ENCODE data around the gene NIPAL3.
"Not testable (repeated sequence)": the region's sequence is repeated elsewhere in the genome, so short reads cannot be mapped to it uniquely, and the experiment has no call there.

NIPAL3 gene

DNA sequence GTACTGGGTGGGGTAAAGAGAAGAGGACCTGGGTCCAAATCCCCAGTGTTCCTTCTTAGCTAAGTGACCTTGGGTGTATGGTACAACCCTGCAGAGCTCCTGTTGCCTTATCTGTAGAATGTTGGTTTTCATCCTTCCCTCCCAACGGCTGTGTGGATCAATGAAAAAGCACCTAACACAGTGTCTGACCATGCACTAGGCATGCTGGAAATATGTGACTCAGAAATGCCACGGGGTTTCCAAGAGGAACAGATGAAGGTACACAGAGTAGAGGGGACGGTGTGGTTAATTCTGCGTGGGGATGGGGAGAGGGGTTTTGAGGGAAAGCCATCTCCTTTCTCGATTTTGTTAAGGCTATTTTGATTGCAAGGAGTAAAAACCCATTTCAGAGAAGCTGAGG lies 8.6 kb downstream of the NIPAL3 start:
- DNase-seq (ENCODE audit: low read depth) = no peak

DNA sequence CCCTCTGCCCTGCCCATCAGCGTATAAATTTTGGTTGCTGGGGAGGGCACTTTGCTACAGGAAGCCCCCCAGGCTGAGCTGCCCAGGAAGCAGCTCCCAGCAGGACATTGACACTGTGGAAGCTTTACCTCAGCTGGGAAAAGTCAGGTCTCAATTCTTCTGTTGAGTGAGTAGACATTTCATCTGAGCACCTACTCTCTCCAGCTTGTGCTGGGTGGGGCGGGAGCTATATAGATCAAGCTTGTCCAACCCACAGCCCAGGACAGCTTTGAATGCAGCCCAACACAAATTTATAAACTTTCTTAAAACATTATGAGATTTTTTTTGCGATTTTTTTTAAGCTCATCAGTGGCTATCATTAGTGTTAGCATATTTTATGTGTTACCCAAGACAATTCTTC lies 9.4 kb downstream of the NIPAL3 start:
- no peak for DNase-seq (ENCODE audit: low read depth)

DNA sequence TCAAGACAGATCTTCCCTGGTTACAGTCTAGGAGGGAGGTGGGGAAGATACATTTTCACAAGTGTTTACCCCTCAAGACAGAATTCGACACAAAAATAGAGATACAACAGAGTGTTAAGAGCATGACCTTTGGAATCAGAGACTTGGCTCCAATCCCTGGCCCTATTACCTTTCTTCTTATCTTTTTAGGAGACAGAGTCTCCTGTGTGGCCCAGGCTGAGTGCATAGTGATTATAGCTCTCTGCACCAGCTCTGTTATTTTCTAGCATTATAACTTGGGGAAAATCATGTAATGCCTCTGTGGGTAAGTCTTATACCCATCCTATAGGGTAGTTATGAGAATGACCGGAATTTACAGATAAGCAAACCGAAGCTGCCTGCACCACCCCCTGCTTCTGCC lies 9.8 kb downstream of the NIPAL3 start:
- no peak for DNase-seq (ENCODE audit: low read depth)

DNA sequence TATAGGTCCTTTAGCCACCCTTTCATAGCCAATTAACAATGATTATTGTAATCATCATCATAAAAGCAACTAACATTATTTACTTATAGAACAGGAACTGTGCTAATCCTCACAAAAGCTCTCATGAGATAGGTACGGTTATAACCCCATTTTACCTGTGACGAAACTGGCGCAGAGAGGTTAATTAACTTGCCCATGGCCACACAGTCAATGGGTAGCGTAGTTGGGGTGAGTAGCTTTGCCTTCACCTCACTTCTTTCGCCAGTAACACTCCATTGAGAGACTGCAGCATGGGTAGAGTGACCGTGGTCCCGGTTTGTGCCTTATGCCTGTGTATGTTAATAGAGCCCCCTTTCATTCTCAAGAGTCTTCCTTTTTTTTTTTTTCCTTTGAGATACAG lies 10.3 kb downstream of the NIPAL3 start:
- no peak for DNase-seq (ENCODE audit: low read depth)

DNA sequence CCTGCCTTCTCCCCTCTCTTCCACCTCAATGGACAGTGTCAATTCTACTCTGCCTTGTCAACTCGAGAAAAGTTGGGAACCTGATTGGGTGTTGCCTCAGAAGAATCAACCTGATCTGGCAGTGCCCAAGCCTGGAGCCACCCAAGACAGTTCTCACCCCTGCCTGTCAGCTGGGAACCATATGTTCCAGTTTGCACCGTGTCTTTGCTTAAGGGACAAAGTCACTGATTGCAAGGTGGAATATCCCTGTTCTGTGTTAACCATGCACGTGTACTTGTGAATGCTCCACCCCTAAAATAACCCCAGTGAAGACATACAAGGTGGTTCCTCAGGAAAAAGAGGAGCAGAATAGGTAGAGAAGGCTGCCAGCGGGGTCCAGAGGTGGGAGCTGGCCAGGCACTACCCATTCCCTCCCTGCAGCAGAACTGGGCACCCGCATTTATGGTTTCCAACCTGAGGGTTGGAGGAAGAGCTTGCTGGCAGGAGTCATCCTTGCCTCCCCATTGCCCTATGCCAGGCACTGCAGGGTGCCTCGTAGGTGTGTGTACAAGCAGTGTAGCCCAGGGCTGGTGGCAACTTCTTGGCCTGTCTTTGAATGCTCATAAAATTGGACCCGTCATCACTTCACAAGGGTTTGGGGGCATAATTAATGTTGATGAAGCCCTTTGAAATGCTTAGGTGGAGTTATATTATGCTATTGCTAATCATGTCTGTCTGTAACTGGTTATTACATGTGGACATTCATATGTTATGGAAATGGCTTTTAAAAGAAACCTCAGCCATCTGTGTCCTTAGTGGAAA lies 11.3 kb downstream of the NIPAL3 start:
- no peak for DNase-seq (ENCODE audit: low read depth)

DNA sequence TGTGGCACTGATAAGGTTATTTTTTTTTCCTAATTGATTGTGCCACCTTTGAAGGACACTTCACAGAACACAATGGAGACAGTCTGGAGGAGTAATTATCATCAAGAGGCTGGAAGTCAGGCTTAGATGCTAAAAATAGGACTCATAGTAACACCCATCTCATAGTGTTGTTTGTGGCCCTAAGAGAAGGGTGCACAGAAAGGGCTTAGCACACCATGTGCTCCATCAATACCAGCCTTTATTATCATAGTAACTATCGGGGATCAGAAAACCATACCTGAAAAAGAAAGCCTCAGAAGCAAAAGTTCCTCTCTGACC lies 11.9 kb downstream of the NIPAL3 start:
- no peak for DNase-seq (ENCODE audit: low read depth)

DNA sequence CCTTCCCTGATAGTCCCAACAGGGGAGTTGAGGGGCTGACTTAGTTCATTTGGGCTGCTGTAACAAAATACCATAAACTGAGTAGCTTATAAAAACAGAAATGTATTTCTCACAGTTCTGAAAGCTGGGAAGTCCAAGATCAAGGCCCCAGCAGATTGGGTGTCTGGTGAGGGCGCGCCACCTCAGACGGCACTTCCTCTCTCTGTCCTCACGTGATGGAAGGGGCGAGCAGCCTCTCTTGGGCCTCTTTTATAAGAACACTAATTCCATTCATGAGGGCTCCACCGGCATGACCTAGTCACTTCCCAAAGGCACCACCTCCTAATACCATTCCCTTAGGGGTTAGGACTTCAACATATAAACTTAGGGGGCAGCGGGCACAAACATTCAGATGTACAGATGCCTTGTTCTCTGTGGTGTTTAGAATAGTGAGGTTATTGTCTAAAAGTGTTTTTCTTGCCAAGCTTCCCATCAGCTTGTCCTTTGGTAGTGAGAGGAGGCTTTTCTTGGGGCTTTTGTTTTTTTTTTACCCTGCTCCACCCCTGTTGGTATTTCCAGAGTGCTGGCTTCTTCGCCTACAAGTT lies 20.3 kb downstream of the NIPAL3 start:
- no peak for DNase-seq (ENCODE audit: low read depth)

DNA sequence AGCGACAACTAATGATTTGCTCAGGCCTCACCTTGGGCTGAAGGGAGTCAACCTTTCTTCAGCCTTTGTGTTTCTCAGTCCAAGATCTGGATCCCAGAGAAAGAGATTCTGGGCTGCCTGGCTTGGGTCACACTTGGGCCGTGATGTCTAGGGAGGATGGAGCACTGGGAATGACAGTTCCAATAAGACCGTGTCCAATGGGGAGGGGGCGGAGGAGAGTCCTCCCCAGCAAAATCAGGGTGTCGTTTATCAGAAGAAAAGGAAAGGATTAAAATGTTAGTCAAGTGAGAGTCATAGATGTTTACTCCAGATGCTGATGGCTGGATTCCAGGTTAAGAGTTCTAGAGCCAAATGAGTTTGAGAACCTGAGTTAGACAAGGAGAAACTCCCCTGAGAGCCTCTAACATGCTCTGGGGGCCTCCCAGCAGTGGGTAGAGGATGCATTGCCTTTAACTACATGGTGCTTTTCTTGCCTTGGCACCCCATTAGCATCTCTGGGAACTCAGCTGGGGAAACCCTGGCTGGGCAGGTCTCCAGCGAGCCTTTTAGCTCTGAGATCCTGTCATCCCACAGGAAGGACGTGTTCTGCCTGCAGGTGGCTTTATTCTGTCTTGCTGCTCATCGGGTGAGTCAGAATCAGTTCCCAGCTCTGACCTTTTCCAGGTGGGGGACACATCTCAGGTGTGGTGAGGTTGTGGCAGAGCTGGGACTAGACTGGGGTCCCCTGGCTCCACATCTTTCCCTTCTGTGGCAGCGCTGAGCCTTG lies 22.2 kb downstream of the NIPAL3 start:
- DNase-seq (ENCODE audit: low read depth) = no peak

DNA sequence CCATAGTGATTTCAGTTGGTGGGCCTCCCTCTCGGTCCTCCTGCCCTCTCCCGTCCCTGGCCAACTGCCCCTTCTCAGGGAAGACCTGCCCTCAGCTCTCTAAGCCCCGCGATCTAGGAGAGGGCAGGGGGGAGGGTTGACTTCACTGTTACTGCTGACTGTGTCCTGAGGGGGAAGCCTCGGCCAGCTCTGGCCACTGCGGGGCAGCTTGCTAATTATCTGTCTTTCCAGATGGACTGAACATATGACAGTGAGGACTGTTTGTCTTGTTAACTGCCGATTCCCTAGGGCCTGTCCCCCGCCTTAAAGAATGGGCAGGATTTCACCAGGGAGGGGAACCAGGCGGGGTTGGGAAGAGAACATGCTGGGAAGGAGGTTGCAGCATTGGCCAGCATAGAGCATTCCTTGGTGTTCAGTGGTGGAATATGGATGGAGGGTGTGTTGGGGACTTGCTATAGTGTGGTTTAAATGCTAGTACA lies 22.9 kb downstream of the NIPAL3 start:
- DNase-seq (ENCODE audit: low read depth) = no peak

DNA sequence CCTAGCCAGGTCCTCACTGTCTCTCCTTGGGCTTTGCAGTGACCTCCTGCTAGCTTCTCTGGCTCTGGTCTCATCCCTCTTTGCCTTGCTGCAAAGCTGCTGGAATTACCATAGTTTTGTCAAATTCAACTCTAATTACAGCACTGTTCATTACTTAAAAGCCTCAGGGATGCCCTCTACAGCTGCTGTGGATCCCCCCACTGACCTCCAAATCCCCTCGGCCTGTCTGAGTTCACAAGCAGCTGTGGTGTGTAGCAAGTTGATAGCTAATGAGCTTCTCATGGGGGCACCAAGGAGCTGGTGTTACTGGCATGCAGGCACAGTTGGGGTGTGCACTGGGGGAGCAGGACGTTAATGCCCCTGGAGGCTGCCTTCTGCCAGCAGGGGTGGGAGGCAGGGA lies 24.8 kb downstream of the NIPAL3 start:
- DNase-seq (ENCODE audit: low read depth) = no peak

DNA sequence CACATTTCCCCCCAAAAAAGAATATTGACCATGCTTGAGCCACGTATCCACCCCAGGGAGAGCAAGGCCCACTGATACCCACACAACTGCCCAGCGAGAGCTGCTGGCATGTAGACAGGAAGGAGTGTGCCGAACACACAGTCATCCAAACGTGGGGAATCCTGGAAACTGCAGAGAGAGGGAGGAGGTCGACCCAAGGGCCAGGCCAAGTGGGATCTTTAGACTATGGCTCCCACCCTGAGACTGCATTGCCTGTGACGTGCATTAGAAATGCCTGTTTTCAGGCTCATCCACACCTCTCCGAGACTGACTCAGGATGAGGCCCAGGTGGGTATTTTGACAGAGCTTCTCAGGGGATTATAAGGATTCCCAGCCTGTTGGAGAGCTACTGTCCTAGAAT lies 25.9 kb downstream of the NIPAL3 start:
- DNase-seq (ENCODE audit: low read depth) = no peak

DNA sequence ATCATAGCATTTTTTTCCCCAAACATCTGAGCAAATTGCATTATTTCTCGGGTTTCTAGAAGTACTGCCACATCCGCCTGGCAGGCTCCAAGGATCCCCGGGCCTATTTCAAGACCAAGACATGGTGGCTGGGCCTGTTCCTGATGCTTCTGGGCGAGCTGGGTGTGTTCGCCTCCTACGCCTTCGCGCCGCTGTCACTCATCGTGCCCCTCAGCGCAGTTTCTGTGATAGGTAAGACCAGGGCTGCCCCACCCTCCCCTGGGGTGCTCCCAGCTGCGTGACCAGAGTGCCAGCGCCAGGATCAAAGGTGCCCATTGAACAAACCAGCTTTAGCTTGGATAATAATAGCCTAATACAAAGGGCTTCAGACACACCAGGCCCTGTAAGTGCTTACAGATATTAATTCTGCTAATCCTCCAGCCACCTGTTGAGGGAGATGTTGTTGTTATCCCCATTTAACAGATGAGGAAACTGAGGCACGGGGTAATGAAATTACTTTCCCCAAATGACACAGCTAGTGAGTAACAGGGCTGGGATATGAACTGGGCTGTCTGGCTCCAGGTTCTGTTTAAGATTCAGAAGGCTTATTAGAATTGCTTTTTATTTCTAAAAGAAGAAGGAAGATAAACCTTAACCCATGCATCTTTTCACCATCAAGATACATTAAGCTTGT lies 26.5 kb downstream of the NIPAL3 start:
- no peak for DNase-seq (ENCODE audit: low read depth)

DNA sequence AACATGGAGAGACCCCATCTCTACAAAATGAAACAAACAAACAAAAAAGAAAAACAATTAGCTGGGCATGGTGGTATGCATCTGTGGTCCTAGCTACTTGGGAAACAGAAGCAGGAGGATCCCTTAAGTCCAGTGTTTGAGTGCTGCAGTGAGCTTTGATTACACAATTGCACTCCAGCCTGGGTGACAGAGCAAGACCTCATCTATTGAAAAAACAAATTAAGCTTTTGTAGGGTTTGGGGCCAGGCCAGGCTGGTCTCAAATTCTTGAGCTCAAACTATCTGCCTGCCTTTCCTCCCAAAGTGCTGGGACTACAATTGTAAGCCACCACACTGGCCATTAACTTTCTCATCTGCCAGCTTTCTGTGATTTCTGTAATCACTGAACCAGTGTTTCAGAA lies 27.2 kb downstream of the NIPAL3 start:
- DNase-seq (ENCODE audit: low read depth) = no peak

DNA sequence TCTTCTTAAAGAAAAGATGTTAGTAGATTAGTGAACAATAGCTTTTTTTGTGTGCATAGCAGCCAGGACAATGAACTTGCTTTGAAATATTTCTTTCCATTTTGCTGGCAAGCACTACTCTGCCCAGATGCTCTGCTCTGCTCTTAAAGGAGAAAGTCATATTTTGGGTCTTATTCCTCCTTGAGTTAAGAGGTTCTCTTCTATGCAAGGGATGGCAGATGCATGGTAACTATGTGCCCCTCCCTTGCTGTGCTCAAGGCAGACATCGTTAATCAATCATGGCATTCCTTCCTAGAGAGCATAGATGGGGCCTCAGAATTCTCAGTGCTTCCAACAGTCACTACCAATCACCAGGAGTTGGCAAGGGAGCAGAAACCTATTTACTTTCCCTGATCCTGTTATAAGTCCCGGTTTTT lies 27.6 kb downstream of the NIPAL3 start:
- no peak for DNase-seq (ENCODE audit: low read depth)

DNA sequence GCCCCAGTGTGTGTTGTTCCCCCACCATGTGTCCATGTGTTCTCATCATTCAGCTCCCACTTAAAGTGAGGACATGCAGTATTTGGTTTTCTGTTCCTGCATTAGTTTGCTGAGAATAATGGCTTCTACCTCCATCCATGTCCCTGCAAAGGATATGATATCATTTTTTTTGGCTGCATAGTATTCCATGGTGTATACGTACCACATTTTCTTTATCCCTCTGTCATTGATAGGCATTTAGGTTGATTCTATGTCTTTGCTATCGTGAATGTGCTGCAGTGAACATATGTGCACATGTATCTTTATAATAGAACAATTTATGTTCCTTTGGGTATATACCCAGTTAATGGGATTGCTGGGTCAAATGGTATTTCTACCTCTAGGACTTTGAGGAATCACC lies 30.8 kb downstream of the NIPAL3 start:
- DNase-seq (ENCODE audit: low read depth) = not testable (repeated sequence)

DNA sequence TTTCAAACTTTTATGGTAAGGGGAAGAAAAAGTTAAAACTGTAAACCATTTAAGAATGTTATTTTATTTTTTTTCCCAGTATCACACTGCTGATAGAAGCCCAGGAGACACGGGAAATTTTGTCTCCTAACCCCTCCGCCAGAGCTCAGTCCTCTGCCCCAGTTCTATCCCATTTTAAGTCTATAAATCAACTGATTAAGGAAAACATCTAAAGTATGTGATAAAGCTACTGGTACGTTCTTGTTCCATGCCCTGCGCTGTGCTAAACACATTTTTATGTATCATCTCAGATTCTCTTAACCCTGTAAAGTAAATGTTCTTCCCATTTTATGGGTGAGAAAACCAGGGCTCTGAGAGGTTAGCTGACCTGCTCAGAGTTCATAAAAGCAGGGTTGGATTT lies 34.7 kb downstream of the NIPAL3 start:
- no peak for DNase-seq (ENCODE audit: low read depth)

DNA sequence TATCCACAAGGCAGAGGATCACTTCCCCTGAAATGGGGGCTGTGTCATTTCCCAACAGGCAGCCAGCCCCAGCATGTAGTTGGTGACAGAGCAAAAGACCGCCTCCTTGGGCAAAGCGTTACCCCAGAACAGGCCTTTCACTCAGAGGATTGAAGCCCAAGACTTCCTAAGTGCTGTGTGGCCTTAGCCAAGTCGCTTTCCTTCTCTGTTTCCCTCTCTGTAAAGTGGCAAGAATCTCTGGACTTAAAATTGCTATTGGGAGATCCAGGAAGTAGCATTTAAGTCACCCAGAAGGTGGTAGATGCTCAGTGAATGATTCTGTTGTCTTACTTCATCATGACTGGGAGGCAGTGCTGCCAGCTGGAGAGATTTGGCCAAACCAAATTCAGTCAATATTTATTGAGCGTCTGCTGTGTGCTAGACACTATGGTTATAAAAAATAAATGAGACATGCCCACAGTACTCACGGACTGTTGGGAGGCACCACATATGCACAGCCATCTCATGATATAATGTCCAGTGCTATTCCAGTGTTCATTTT lies 35.3 kb downstream of the NIPAL3 start:
- DNase-seq (ENCODE audit: low read depth) = no peak

DNA sequence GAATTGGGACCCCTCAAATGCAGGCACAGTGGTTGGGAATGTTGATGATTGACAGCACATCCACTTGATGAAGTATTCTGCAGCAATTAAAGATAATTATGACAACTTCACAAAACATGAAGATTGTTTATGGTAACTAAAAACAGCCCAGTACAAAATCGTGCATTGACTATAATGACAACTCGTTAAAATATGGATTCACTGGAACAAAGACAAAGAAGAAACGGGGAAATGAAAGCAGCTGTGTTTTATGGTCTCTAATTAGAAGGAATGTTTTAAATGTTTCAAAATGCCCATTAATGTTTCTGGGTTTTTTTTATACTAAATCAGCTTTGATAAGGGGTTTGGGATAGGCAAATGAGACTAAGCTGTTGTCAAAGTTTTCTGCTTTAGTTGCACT lies 36.1 kb downstream of the NIPAL3 start:
- no peak for DNase-seq (ENCODE audit: low read depth)

DNA sequence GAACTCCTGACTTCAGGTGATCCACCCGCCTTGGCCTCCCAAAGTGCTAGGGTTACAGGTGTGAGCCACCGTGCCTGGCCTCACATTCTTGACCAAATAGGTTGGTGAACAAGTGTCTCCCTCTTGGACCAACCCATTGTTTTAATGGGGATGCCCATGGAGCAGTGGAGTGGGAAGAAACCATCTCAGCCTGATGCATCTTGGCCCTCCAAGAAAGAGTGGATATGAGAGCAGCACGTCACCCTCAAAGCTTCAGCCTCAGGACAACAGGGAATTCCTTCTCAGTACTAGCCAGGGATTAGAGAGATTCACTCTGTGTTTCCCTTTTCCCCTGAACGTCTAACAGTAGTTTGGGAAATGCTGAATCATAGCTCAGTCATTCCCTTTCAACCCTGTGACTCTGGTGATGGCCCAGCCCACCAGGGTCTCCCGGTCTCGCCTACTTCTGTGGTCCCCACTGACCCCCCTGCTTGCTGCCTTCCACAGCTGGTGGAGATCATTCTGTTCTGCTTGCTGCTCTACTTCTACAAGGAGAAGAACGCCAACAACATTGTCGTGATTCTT lies 37.4 kb downstream of the NIPAL3 start:
- DNase-seq (ENCODE audit: low read depth) = no peak

DNA sequence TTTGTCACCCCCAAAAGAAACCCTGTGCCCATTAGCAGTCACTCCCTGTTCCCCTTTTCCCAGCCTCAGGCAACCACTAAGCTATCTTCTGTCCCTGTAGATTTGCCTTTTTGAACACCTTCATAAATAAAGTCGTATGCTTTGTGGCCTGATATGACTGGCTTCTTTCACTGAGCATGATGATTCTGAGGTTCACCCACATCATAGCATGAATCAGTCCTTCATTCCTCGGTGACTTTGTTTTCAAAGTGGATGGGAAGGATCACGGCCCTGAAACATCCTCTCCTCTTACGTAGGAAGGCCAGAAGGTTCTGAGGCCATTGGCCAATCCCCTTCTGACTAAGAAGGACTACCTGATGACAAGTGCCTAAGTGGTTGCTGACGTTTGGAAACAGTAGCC lies 39.1 kb downstream of the NIPAL3 start:
- DNase-seq (ENCODE audit: low read depth) = no peak

DNA sequence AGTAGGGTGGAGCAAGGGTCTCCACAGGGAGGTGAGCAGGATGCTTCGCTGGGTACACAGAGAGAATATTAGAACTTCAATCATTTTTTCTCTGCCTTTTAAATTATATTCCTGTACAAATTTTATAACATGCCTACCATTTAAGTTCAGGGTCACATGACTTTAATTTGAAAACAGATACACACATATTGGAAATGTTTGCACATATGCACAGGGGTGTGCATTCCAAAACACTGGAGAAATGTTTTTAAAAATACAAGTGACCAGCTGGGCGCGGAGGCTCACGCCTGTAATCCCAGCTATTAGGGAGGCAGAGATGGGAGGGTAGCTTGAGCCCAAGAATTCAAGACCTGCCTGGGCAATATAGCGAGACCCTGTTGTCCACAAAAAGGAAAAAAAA lies 39.7 kb downstream of the NIPAL3 start:
- DNase-seq (ENCODE audit: low read depth) = no peak

DNA sequence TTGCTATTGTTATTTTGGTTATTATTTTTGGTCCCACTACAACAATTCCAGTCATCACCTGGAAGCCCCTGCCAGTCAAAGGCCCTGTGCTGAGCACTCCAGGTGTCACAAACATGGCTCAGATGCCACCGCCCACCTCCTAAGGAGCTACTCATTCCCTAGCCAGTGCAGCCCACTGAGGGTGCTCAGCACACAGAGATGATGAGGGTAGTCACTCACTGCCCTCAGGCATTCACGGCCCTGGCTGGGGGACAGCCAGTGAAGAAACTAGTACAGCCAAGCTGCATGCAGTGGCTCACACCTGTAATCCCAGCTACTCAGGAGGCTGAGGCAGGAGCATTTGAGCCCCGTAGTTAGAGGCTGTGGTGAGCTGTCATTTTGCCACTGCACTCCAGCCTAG lies 42.3 kb downstream of the NIPAL3 start:
- DNase-seq (ENCODE audit: low read depth) = no peak

Data from stromal cell of bone marrow (primary cell).